GM12873 (cell line): Measurements from ENCODE around the gene HS3ST1.

Experiments
- TF ChIP-seq, protein P1 (sequence below): IDR thresholded peaks from 2 replicates; pipeline ENCODE4 v1.5.1; 2012; ENCODE audit warnings: low read depth, mild to moderate bottlenecking, moderate library complexity, low read length, control low read depth; ENCODE audit not compliant: insufficient read depth; ENCODE audit errors: missing control alignments

Gene HS3ST1

DNA sequence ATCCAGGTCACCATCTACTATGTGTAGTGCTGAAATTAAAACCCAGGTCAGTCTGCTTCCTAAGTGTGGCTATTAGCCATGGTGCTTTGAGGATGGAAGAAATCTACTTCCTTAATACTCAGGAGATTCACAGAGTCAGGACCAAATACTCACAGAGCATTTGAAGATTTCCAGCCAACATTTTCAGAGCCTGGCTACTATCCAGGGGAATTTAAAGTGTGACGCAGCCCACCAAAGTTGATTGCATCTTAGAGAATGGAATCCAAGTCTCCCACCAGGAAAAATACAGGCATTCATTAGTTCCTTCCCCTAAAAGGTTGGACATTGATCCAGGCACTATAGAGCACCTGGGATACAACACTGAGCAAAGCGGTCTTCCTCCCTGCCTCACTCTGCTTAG lies 83.8 kb downstream of the HS3ST1 start:
- TF ChIP-seq, protein P1, sequence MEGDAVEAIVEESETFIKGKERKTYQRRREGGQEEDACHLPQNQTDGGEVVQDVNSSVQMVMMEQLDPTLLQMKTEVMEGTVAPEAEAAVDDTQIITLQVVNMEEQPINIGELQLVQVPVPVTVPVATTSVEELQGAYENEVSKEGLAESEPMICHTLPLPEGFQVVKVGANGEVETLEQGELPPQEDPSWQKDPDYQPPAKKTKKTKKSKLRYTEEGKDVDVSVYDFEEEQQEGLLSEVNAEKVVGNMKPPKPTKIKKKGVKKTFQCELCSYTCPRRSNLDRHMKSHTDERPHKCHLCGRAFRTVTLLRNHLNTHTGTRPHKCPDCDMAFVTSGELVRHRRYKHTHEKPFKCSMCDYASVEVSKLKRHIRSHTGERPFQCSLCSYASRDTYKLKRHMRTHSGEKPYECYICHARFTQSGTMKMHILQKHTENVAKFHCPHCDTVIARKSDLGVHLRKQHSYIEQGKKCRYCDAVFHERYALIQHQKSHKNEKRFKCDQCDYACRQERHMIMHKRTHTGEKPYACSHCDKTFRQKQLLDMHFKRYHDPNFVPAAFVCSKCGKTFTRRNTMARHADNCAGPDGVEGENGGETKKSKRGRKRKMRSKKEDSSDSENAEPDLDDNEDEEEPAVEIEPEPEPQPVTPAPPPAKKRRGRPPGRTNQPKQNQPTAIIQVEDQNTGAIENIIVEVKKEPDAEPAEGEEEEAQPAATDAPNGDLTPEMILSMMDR = no peak

DNA sequence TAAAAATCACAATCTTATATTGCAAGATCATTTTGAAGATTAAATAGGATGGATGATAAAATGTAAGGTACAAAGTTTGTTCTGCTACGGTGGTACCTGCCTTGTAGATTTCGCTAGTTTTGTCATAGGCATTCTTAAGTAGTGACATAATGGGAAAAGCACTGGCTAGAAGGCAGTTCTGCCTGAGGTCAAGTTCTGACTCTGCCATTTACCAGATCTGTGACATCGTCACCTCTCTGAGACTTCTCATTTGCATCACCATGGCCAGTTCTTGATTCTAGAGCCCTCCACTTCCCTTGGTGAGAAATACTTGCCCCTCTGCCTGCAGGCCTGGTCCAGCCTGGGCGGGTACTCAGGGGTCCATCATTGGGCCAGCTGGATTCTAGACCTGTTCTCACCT lies 85.2 kb downstream of the HS3ST1 start:
- TF ChIP-seq, protein P1 = no peak
